Cardiac fibroblast (primary cell): ENCODE data around the gene SULF2.

Source experiments
- DNase-seq, 2 donors: peaks; one replicate each; pipeline versions ENCODE4 v3.0.0 to v3.0.0-alpha.2; 2010; ENCODE audit warnings: low read depth in 2 of 2
- H3K4me3 ChIP-seq, 2 donors: replicated peaks in 1 of 2; 1 replicate in 1 of 2; 2 replicates in 1 of 2; pipeline ENCODE4 v1.5.1; 2011; ENCODE audit warnings: low read depth in 2 of 2, low read length in 2 of 2, mild to moderate bottlenecking in 2 of 2, moderate library complexity in 1 of 2
- TF ChIP-seq, protein P1 (sequence below): IDR thresholded peaks from one replicate; pipeline ENCODE4 v1.5.1; 2011; ENCODE audit warnings: low read depth, mild to moderate bottlenecking, low read length, inconsistent platforms

Gene SULF2

DNA sequence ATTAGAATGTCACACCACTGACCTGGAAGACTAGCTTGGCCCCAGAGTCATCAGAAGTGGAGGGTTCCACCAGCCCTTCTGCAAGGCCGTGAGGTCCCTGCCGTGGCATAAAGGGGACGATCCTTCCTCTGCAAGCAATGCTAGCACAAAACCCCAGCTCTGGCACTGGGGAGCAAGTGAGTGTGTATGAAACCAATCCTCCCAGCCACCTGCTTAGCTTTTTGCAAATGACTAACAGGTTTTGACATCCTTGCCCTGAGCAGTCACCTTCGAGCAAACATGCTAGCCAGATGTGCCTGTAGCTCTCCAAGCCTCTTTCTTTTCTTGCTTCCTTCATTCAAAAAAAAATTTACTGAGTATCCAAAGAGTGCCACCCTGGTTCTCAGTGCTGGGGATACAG is 8.6 kb downstream of the SULF2 start:
- DNase-seq = no peak
- H3K4me3 ChIP-seq = no peak overlapping the region
- TF ChIP-seq, protein P1, sequence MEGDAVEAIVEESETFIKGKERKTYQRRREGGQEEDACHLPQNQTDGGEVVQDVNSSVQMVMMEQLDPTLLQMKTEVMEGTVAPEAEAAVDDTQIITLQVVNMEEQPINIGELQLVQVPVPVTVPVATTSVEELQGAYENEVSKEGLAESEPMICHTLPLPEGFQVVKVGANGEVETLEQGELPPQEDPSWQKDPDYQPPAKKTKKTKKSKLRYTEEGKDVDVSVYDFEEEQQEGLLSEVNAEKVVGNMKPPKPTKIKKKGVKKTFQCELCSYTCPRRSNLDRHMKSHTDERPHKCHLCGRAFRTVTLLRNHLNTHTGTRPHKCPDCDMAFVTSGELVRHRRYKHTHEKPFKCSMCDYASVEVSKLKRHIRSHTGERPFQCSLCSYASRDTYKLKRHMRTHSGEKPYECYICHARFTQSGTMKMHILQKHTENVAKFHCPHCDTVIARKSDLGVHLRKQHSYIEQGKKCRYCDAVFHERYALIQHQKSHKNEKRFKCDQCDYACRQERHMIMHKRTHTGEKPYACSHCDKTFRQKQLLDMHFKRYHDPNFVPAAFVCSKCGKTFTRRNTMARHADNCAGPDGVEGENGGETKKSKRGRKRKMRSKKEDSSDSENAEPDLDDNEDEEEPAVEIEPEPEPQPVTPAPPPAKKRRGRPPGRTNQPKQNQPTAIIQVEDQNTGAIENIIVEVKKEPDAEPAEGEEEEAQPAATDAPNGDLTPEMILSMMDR = no peak

DNA sequence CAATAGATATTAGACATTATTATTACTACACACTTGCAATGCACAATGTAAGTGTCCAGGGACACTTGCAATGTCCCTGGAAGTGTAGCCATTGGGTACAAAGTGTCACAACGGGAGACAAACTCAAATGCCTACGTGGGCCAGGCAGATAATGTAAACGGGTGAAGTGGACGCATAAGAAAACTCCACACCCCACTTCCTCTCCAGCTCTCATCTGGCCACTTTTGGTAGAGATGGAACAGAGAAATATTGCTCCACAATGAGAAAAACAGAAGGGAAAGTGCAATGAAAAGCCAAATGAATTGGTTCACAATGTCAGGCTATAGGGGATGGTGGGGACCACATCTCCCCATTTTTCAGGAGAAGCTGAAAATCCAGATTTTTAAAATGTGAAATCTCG is 9.4 kb downstream of the SULF2 start:
- TF ChIP-seq, protein P1 = no peak
- no peak for DNase-seq
- H3K4me3 ChIP-seq = no peak overlapping the region

- no peak overlapping the region for H3K4me3 ChIP-seq
- DNase-seq = no peak
- TF ChIP-seq, protein P1 = no peak
Measured at GRCh38 chr20:47775039-47775438, 10.2 kb downstream of the SULF2 start.

DNA sequence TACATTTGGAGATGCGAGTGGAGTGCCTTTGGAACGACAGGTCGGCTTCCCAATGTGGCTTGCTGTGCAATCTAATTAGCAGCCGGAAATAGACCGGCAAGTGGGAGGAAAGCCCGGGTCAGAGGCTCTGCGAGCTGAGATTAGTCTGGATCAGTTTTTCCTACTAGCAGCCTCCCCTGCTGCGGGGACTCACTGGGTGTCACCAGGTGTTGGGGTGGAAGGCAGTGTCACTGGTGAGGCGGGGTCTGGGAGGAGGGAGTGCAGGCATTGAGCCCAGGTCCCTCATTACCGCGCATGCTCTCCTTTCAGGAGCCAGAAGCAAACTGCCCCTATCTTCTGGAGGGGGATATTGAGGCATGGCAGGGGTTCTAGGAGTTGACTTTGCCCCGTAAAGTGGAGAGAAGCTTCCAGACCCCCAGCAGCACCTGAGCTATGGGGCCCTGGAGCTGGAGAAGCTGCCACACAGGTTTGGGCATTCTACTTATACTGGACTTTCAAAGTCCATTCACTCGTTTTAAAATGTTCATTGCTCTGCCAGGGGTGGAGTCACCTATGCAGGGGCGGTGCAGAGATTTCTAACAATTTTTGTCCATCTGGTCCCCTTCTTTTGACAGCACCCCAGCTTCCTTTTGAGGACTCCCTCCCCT is 11.0 kb downstream of the SULF2 start:
- no peak overlapping the region for H3K4me3 ChIP-seq
- TF ChIP-seq, protein P1 = no peak
- no peak for DNase-seq

GRCh38 chr20:47773371-47773786 is 11.9 kb downstream of the SULF2 start:
- TF ChIP-seq, protein P1 = no peak
- DNase-seq = peak; percentile 7 to 37

DNA sequence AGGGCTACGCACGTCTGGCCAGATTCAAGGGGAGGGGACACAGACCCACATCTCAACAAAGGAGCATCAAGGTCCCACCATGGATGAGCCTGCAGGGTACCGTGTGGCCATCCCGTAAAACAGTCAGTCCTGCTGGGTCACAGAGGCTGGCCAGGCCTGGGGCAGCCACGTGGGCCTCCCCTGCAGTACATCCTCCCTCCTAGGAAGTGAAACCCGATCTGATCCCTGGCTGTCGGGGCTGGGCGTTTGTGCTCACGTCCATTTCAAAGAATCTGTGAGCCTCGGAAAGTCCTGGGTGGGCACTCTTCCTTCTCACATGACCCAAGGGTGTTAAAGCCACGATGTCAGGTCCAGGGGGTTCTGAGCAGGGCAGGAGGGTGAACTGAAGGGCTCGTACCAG is 14.3 kb downstream of the SULF2 start:
- H3K4me3 ChIP-seq = no peak overlapping the region
- no peak for DNase-seq

More at GRCh38 chr20:47773371-47773786, 11.9 kb downstream of the SULF2 start:
- H3K4me3 ChIP-seq = no peak overlapping the region

More for the DNA sequence above, 14.3 kb downstream of the SULF2 start:
- TF ChIP-seq, protein P1 = no peak
